K562 (cell line): ENCODE results near the gene WNT7A. TPM values are rescaled to one million over a fixed set of nuclear protein-coding genes. Genes with fewer than 3 reads are reported as not detected.

Experiments
- ATAC-seq: fragments of 200-7000 bp; cut with Tn5 transposase; 3 replicates; pipeline ENCODE4 v1.9.1; 2020; ENCODE audit warnings: moderate library complexity
- BruUV-seq: library from RNA; stranded (reverse); fragments of 400-500 nt; replicated peaks from 2 replicates; lab custom pipeline; 2021; lab: Mats Ljungman, UMichigan
- CTCF ChIA-PET: fragments of 300-600 bp; formaldehyde crosslinking; extraction: SDS; loops from one replicate; lab custom pipeline; 2021; ENCODE audit warnings: low intra/inter-chr PET ratio; lab: Yijun Ruan, JAX
- POLR2A ChIA-PET: fragments of 300-600, 350-650 bp; sonication (Branson Sonifier 250); formaldehyde crosslinking; extraction: SDS; loops from one replicate; lab custom pipeline; 2021; ENCODE audit warnings: antibody characterized with exemption, inconsistent platforms; lab: Yijun Ruan, JAX
- DNase-seq, 4 experiments: peaks; one replicate each; pipeline versions ENCODE4 v3.0.0 to v3.0.0-alpha.2; 2011 to 2018; ENCODE audit warnings: low spot score in 3 of 4, mixed read lengths in 3 of 4; ENCODE audit errors: extremely low read depth in 1 of 4
- FAIRE-seq: peaks from 2 replicates; lab custom pipeline; 2011; peaks lifted over from hg19 to GRCh38; lab: Jason Lieb, UNC
- H2AFZ ChIP-seq: 2 replicates; pipeline ENCODE4 v1.6.0; 2011; ENCODE audit warnings: low read depth, low read length, control low read depth, inconsistent platforms
- H3K27ac ChIP-seq: fragments of 200-600 bp; 3 replicates; pipeline ENCODE4 v1.8.0; 2011; ENCODE audit warnings: low read depth, mild to moderate bottlenecking, control low read depth, inconsistent platforms, low read length, moderate library complexity, mixed read lengths; ENCODE audit errors: extremely low read depth
- H3K27me3 ChIP-seq, 2 experiments: fragments of 300-600 bp in 1 of 2; 2 replicates in 1 of 2; 3 replicates in 1 of 2; pipeline versions ENCODE4 v1.6.0 to v1.8.0; 2011; ENCODE audit warnings: inconsistent platforms in 2 of 2, low read length in 2 of 2, mild to moderate bottlenecking in 1 of 2, mixed read lengths in 1 of 2, moderate library complexity in 1 of 2; ENCODE audit not compliant: control insufficient read depth in 2 of 2, insufficient read depth in 2 of 2
- H3K36me3 ChIP-seq: fragments of 300-600 bp; 3 replicates; pipeline ENCODE4 v1.8.0; 2011; ENCODE audit warnings: mild to moderate bottlenecking, low read length, inconsistent platforms; ENCODE audit not compliant: control insufficient read depth, insufficient read depth
- H3K4me1 ChIP-seq, 2 experiments: fragments of 200-600 bp in 1 of 2; replicated peaks in 1 of 2; 2 replicates in 1 of 2; 3 replicates in 1 of 2; pipeline versions ENCODE4 v1.5.1 to v1.8.0; 2011; ENCODE audit warnings: inconsistent platforms in 2 of 2, low read length in 2 of 2, mild to moderate bottlenecking in 1 of 2, mixed read lengths in 1 of 2, moderate library complexity in 1 of 2; ENCODE audit not compliant: control insufficient read depth in 2 of 2, insufficient read depth in 2 of 2
- H3K4me2 ChIP-seq: 2 replicates; pipeline ENCODE4 v1.6.1; 2011; ENCODE audit warnings: low read length, control low read depth, inconsistent platforms, mixed read lengths; ENCODE audit not compliant: insufficient read depth
- H3K4me3 ChIP-seq: fragments of 200-600 bp; sonication (generic), shearing (Covaris generic); 2 replicates; pipeline ENCODE4 v1.5.1; 2016; ENCODE audit warnings: control low read depth, inconsistent platforms
- H3K79me2 ChIP-seq: fragments of 200-600 bp; 3 replicates; pipeline ENCODE4 v1.8.0; 2011; ENCODE audit warnings: low read length, inconsistent platforms; ENCODE audit not compliant: control insufficient read depth, insufficient read depth
- H3K9ac ChIP-seq, 2 experiments: 2 replicates each; pipeline versions ENCODE4 v1.6.0 to v1.6.1; 2011; ENCODE audit warnings: low read depth in 2 of 2, low read length in 2 of 2, control low read depth in 1 of 2, inconsistent platforms in 1 of 2, mild to moderate bottlenecking in 1 of 2, mixed read lengths in 1 of 2; ENCODE audit not compliant: insufficient read depth in 1 of 2
- H3K9me1 ChIP-seq: one replicate; pipeline ENCODE4 v1.6.0; 2011; ENCODE audit warnings: inconsistent platforms, mild to moderate bottlenecking, low read length, moderate library complexity; ENCODE audit not compliant: control insufficient read depth, insufficient read depth
- H3K9me3 ChIP-seq: replicated peaks from 2 replicates; pipeline ENCODE4 v1.5.1; 2011; ENCODE audit warnings: low read depth, low read length, inconsistent platforms; ENCODE audit not compliant: control insufficient read depth, insufficient read depth
- H4K20me1 ChIP-seq: replicated peaks from 2 replicates; pipeline ENCODE4 v1.6.1; 2011; ENCODE audit warnings: low read length, inconsistent platforms, mixed read lengths; ENCODE audit not compliant: control insufficient read depth, insufficient read depth
- ILF3 ChIP-seq: fragments of 450-650 bp; IDR thresholded peaks from 2 replicates; pipeline ENCODE4 v1.6.1; 2018; ENCODE audit warnings: antibody characterized with exemption, mild to moderate bottlenecking, moderate library complexity, borderline replicate concordance
- NFE2L1 ChIP-seq: fragments of 450-650 bp; IDR thresholded peaks from 2 replicates; pipeline ENCODE4 v1.6.1; 2016; ENCODE audit warnings: missing genetic modification characterization, low read depth, mild to moderate bottlenecking, missing compliant biosample characterization, moderate library complexity, borderline replicate concordance
- ZNF41 ChIP-seq: fragments of 250-450 bp; sonication (Bioruptor Pico); conservative IDR thresholded peaks from 2 replicates; pipeline ENCODE4 v1.4.0; 2020; ENCODE audit warnings: mild to moderate bottlenecking
- WGBS: fragments of 100-300 bp; shearing (Covaris generic); methylation state at CpG from one replicate; pipeline ENCODE4 v1.1.6; 2016; ENCODE audit warnings: low coverage, mixed read lengths; ENCODE audit not compliant: insufficient coverage; ENCODE audit errors: missing lambda C conversion rate; 5-methylcytosine and 5-hydroxymethylcytosine counted together
- in situ Hi-C: fragments of 300-500 bp; cut with MboI; formaldehyde crosslinking; loops from 4 replicates; pipeline ENCODE4 v1.15.0; 2018; ENCODE audit warnings: inconsistent platforms, mixed read lengths
- intact Hi-C: fragments of 100-400 bp; cut with micrococcal nuclease; formaldehyde crosslinking; loops from 2 replicates; pipeline ENCODE4 v1.14.2; 2022
- polyA plus RNA-seq, 8 experiments: library from polyadenylated mRNA; depleted of rRNA in 4 of 8; stranded (reverse) in 5 of 8; unstranded in 3 of 8; fragments of >200 nt; fragmentation: Nextera tagmentation in 2 of 8; fragmentation: Illumina TruSeq in 1 of 8; extraction: Ambion mirVana in 2 of 8; extraction: Trizol in 1 of 8; gene quantifications; 2 replicates each; pipeline versions ENCODE4 v1.2.1 to v1.2.3, GENCODE V29; 2011 to 2014; ENCODE audit warnings: inconsistent platforms in 1 of 8, missing spikeins in 1 of 8
- total RNA-seq, 7 experiments: library from RNA; depleted of rRNA in 6 of 7; stranded (reverse); fragments of >200 nt in 6 of 7; fragmentation: Illumina TruSeq in 2 of 7; extraction: Trizol in 2 of 7; gene quantifications; 2 replicates each; pipeline versions ENCODE4 v1.2.1 to v1.2.3, GENCODE V29; 2011 to 2021; ENCODE audit warnings: low replicate concordance in 1 of 7
- TF ChIP-seq, protein P1 (sequence below): fragments of 450-650 bp; IDR thresholded peaks from 2 replicates; pipeline ENCODE4 v1.6.1; 2017; ENCODE audit warnings: antibody characterized with exemption

Gene WNT7A
- total and polyA plus RNA-seq, 9 of the 15 experiments (the other 6 are each of a cell fraction or from before 2014, with no cell fraction given), result 0.03 TPM; not detected in 8

DNA sequence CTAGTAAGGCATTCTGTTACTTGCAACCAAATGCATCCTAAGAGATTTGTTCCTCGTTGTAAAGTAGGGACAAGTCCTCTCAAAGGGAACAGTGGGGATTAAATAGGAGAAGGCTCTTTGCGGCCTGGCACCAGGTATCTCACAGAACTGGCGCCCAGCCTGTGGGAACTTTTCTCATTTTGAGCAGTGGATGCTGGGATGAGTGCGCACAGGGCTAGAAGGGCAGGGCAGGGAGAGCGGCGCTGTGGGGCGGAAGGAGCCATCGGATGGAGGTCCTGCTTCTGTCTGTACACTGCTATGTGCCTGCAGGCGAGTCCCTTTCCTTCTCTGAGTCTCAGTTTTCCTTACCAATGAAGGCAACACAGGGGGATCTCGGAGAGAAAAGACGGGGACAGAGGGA, 50.6 kb downstream of the WNT7A start:
- H3K9ac ChIP-seq, result no peak overlapping the region
- H3K4me3 ChIP-seq, result no peak overlapping the region
- DNase-seq, result no peak
- no TSS peak for BruUV-seq
- POLR2A ChIA-PET, result interaction anchor here (1.6 kb wide), 1 partner anchor 10 kb away, joined by 3 read pairs; no protein-coding TSS in a partner anchor
- no peaks in the 10 kb centered on the region for H3K4me1 ChIP-seq
- H3K4me2 ChIP-seq, result no peak overlapping the region
- intact Hi-C loops, result no loop called here
- H3K79me2 ChIP-seq, result no peaks in the 10 kb centered on the region
- CTCF ChIA-PET, result no interaction called here
- no peaks in the 10 kb centered on the region for H3K9me3 ChIP-seq
- peaks cover 3 to 57% of the 10 kb centered on the region in 2 experiments; a peak in 2 of 5 replicates for H3K27me3 ChIP-seq
- TF ChIP-seq, protein P1, sequence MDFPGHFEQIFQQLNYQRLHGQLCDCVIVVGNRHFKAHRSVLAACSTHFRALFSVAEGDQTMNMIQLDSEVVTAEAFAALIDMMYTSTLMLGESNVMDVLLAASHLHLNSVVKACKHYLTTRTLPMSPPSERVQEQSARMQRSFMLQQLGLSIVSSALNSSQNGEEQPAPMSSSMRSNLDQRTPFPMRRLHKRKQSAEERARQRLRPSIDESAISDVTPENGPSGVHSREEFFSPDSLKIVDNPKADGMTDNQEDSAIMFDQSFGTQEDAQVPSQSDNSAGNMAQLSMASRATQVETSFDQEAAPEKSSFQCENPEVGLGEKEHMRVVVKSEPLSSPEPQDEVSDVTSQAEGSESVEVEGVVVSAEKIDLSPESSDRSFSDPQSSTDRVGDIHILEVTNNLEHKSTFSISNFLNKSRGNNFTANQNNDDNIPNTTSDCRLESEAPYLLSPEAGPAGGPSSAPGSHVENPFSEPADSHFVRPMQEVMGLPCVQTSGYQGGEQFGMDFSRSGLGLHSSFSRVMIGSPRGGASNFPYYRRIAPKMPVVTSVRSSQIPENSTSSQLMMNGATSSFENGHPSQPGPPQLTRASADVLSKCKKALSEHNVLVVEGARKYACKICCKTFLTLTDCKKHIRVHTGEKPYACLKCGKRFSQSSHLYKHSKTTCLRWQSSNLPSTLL, result no peak
- TF ChIP-seq ZNF41 (CRISPR knock-in tag) (no peak), ILF3 (no peak), NFE2L1 (tag) (no peak)
- in situ Hi-C loops, result no loop called here
- H4K20me1 ChIP-seq, result peaks cover 11% of the 10 kb centered on the region; the same call in 1 of the 2 replicates
- no peak for ATAC-seq
- WGBS, result under 1% methylated on average over 11 of the region's 11 CpGs
- H2AFZ ChIP-seq, result no peak overlapping the region
- no peak for FAIRE-seq
- no peak overlapping the region for H3K27ac ChIP-seq
- no peaks in the 10 kb centered on the region for H3K9me1 ChIP-seq
- no peaks in the 10 kb centered on the region for H3K36me3 ChIP-seq
